Endothelial cell of umbilical vein (primary cell): ENCODE results near the gene OVOL1. TPM values are rescaled to one million over a fixed set of nuclear protein-coding genes. Genes with fewer than 3 reads are reported as not detected.

Experiments used
- BruUV-seq: library from RNA; stranded (reverse); fragments of 400-500 nt; replicated peaks from 2 replicates; lab custom pipeline; 2021; lab: Mats Ljungman, UMichigan
- CTCF ChIA-PET: fragments of 300-600, 350-600 bp; sonication (Branson Sonifier 250); formaldehyde crosslinking; loops from one replicate; lab custom pipeline; 2021; ENCODE audit warnings: antibody characterized with exemption, inconsistent platforms; lab: Charles Lee
- POLR2A ChIA-PET: fragments of 300-600, 350-600 bp; sonication (Branson Sonifier 250); formaldehyde crosslinking; loops from one replicate; lab custom pipeline; 2021; ENCODE audit warnings: antibody characterized with exemption, inconsistent platforms; lab: Charles Lee
- DNase-seq: peaks from one replicate; pipeline ENCODE4 v3.0.0-alpha.2; 2011; ENCODE audit warnings: low read depth, low spot score
- FAIRE-seq: peaks from 2 replicates; lab custom pipeline; 2011; peaks lifted over from hg19 to GRCh38; lab: Jason Lieb, UNC
- H2AFZ ChIP-seq: 2 replicates; pipeline ENCODE4 v1.6.0; 2012; ENCODE audit warnings: low read depth, low read length, control low read depth, inconsistent platforms
- H3K27ac ChIP-seq: 2 replicates; pipeline ENCODE4 v1.5.1; 2011; ENCODE audit warnings: low read depth, mild to moderate bottlenecking, control low read depth, low read length, moderate library complexity; ENCODE audit not compliant: insufficient read depth
- H3K27me3 ChIP-seq, 2 experiments: 2 replicates each; pipeline versions ENCODE4 v1.6.0 to v1.6.1; 2011; ENCODE audit warnings: low read length in 2 of 2, mixed read lengths in 1 of 2; ENCODE audit not compliant: control insufficient read depth in 2 of 2, insufficient read depth in 2 of 2
- H3K36me3 ChIP-seq, 2 experiments: 2 replicates in 1 of 2; 3 replicates in 1 of 2; pipeline ENCODE4 v1.5.1; 2011; ENCODE audit warnings: low read length in 2 of 2, mild to moderate bottlenecking in 1 of 2, moderate library complexity in 1 of 2; ENCODE audit not compliant: control insufficient read depth in 2 of 2, insufficient read depth in 2 of 2; ENCODE audit errors: extremely low read depth in 1 of 2
- H3K4me1 ChIP-seq: 3 replicates; pipeline ENCODE4 v1.5.1; 2011; ENCODE audit warnings: mild to moderate bottlenecking, low read length; ENCODE audit not compliant: control insufficient read depth, insufficient read depth; ENCODE audit errors: extremely low read depth
- H3K4me2 ChIP-seq: 2 replicates; pipeline ENCODE4 v1.6.1; 2011; ENCODE audit warnings: low read length, control low read depth, mixed read lengths; ENCODE audit not compliant: insufficient read depth
- H3K4me3 ChIP-seq, 3 experiments: fragments of 200-600 bp in 1 of 3; sonication (generic), shearing (Covaris generic) in 1 of 3; replicated peaks in 1 of 3; 2 replicates each; pipeline ENCODE4 v1.5.1; 2011 to 2016; ENCODE audit warnings: control low read depth in 3 of 3, low read length in 3 of 3, mild to moderate bottlenecking in 2 of 3, inconsistent platforms in 1 of 3, low read depth in 1 of 3, moderate library complexity in 1 of 3; ENCODE audit not compliant: insufficient read depth in 1 of 3
- H3K79me2 ChIP-seq: 2 replicates; pipeline ENCODE4 v1.6.0; 2012; ENCODE audit warnings: low read length, inconsistent platforms; ENCODE audit not compliant: control insufficient read depth, insufficient read depth
- H3K9ac ChIP-seq: replicated peaks from 2 replicates; pipeline ENCODE3; 2011; ENCODE audit warnings: low read length, control low read depth; ENCODE audit not compliant: insufficient read depth; ENCODE audit errors: extremely low read depth
- H3K9me1 ChIP-seq: replicated peaks from 3 replicates; pipeline ENCODE4 v1.6.0; 2011; ENCODE audit warnings: mild to moderate bottlenecking, low read length; ENCODE audit not compliant: control insufficient read depth, insufficient read depth; ENCODE audit errors: extremely low read depth
- H3K9me3 ChIP-seq: replicated peaks from 2 replicates; pipeline ENCODE4 v1.5.1; 2012; ENCODE audit warnings: low read length, inconsistent platforms; ENCODE audit not compliant: control insufficient read depth, insufficient read depth
- H4K20me1 ChIP-seq: replicated peaks from 2 replicates; pipeline ENCODE3; 2011; ENCODE audit warnings: mild to moderate bottlenecking, low read length; ENCODE audit not compliant: control insufficient read depth, insufficient read depth; ENCODE audit errors: extremely low read depth
- EZH2 ChIP-seq: IDR thresholded peaks from 2 replicates; pipeline ENCODE4 v1.6.1; 2012; ENCODE audit warnings: borderline replicate concordance, low read depth, mild to moderate bottlenecking, moderate library complexity, low read length, inconsistent platforms; ENCODE audit not compliant: severe bottlenecking
- GATA2 ChIP-seq: IDR thresholded peaks from 2 replicates; pipeline ENCODE4 v1.7.0; 2011; ENCODE audit warnings: low read depth, mild to moderate bottlenecking, moderate library complexity, mixed read lengths, low read length; ENCODE audit not compliant: insufficient read length, insufficient read depth
- JUN ChIP-seq: IDR thresholded peaks from 2 replicates; pipeline ENCODE4 v1.6.1; 2011; ENCODE audit warnings: borderline replicate concordance, low read depth; ENCODE audit not compliant: insufficient read length, insufficient read depth
- MAX ChIP-seq: IDR thresholded peaks from 2 replicates; pipeline ENCODE4 v1.6.1; 2011; ENCODE audit not compliant: insufficient read depth, insufficient read length
- MYC ChIP-seq: IDR thresholded peaks from one replicate; pipeline ENCODE4 v1.6.1; 2011; ENCODE audit warnings: mild to moderate bottlenecking, low read depth, low read length
- POLR2A ChIP-seq: IDR thresholded peaks from 2 replicates; pipeline ENCODE4 v1.6.1; 2012; ENCODE audit warnings: low read depth, mild to moderate bottlenecking, control low read depth, low read length
- POLR2AphosphoS5 ChIP-seq: IDR thresholded peaks from 2 replicates; pipeline ENCODE4 v1.6.1; 2012; ENCODE audit warnings: low read depth, mild to moderate bottlenecking, control low read depth, low read length, moderate library complexity; ENCODE audit not compliant: insufficient read depth
- dilution Hi-C: fragments of 300-500 bp; cut with MboI; formaldehyde crosslinking; loops from one replicate; pipeline ENCODE4 v1.15.0; 2019; ENCODE audit warnings: low sequenced_read_pairs; ENCODE audit not compliant: extremely low pct_ligation_motif_present
- intact Hi-C: fragments of 100-400 bp; cut with micrococcal nuclease; formaldehyde crosslinking; loops from one replicate; pipeline ENCODE4 v1.10.0; 2022
- polyA plus RNA-seq, 4 experiments: library from polyadenylated mRNA; depleted of rRNA in 3 of 4; stranded (reverse) in 3 of 4; unstranded in 1 of 4; fragments of >200 nt; gene quantifications; 2 replicates each; pipeline versions ENCODE4 v1.2.1 to v1.2.3, GENCODE V29; 2011 to 2012; ENCODE audit warnings: missing spikeins in 1 of 4
- total RNA-seq: library from RNA; stranded (reverse); gene quantifications from 2 replicates; pipeline ENCODE4 v1.2.3, GENCODE V29; 2021

OVOL1 gene
- total and polyA plus RNA-seq, 2 donors (not counting 3 experiments of a cell fraction or from before 2014, with no cell fraction given): not detected

GRCh38 chr11:65789230-65790103, 2.6 kb downstream of the OVOL1 start:
- H3K27me3 ChIP-seq: peaks cover 41 to 42% of the 10 kb centered on the region in 2 experiments
- H4K20me1 ChIP-seq: no peaks in the 10 kb centered on the region
- BruUV-seq: no TSS peak
- no peak overlapping the region for H2AFZ ChIP-seq
- FAIRE-seq: no peak
- no peaks in the 10 kb centered on the region for H3K4me1 ChIP-seq
- no peak overlapping the region for H3K27ac ChIP-seq
- TF ChIP-seq JUN: no peak
- no peak for TF ChIP-seq POLR2A
- no peak for TF ChIP-seq POLR2AphosphoS5
- no peak overlapping the region for H3K4me2 ChIP-seq
- dilution Hi-C loops: no loop called here
- H3K9me1 ChIP-seq: no peaks in the 10 kb centered on the region
- ChIA-PET POLR2A (no interaction called here), CTCF (interaction anchor here (1.2 to 6.2 kb wide), 7 partner anchors 9 to 83 kb away, joined by 3 to 71 read pairs (median 4); partner anchors contain the start of gene AP5B1)
- no peak for DNase-seq
- no peaks in the 10 kb centered on the region for H3K79me2 ChIP-seq
- intact Hi-C loops: no loop called here
- no peak overlapping the region for H3K9ac ChIP-seq
- no peak overlapping the region for H3K4me3 ChIP-seq
- no peaks in the 10 kb centered on the region for H3K9me3 ChIP-seq
- no peaks in the 10 kb centered on the region for H3K36me3 ChIP-seq

GRCh38 chr11:65790104-65790901, 3.4 kb downstream of the OVOL1 start:
- intact Hi-C loops (no loop called here), dilution Hi-C loops (no loop called here)
- TF ChIP-seq EZH2: no peak
- no peak for TF ChIP-seq MYC
- no peak for TF ChIP-seq MAX
- no peak for TF ChIP-seq GATA2
- no peak for TF ChIP-seq JUN
- no peak for TF ChIP-seq POLR2A
- no peak for TF ChIP-seq POLR2AphosphoS5
- Histone ChIP-seq H3K79me2 (no peaks in the 10 kb centered on the region), H4K20me1 (no peaks in the 10 kb centered on the region), H3K9me3 (no peaks in the 10 kb centered on the region), H3K27ac (no peak overlapping the region), H3K4me2 (no peak overlapping the region), H3K4me1 (no peaks in the 10 kb centered on the region), H3K9me1 (no peaks in the 10 kb centered on the region), H3K27me3 (peaks cover 37 to 39% of the 10 kb centered on the region in 2 experiments), H3K4me3 (no peak overlapping the region), H3K9ac (no peak overlapping the region), H3K36me3 (no peaks in the 10 kb centered on the region), H2AFZ (no peak overlapping the region)
- ChIA-PET CTCF (interaction anchor here (1.2 to 6.2 kb wide), 7 partner anchors 9 to 84 kb away, joined by 3 to 71 read pairs (median 4); partner anchors contain the start of gene AP5B1), POLR2A (no interaction called here)
- FAIRE-seq (no peak), DNase-seq (no peak)
- BruUV-seq: no TSS peak
